IPS-20b (cell line): ENCODE data around the gene FAM240B.

Experiments
- H3K27ac ChIP-seq: one replicate; pipeline ENCODE4 v1.5.1; 2013; ENCODE audit warnings: low read length
- H3K27me3 ChIP-seq: 2 replicates; pipeline ENCODE4 v1.6.1; 2013; ENCODE audit warnings: mild to moderate bottlenecking, low read length, inconsistent platforms; ENCODE audit not compliant: insufficient read depth
- H3K36me3 ChIP-seq: 2 replicates; pipeline ENCODE4 v1.6.1; 2013; ENCODE audit warnings: low read depth, mild to moderate bottlenecking, inconsistent platforms, low read length, moderate library complexity; ENCODE audit not compliant: insufficient read depth
- H3K4me1 ChIP-seq: 2 replicates; pipeline ENCODE4 v1.6.1; 2013; ENCODE audit warnings: mild to moderate bottlenecking, control low read depth, inconsistent platforms, low read length, moderate library complexity; ENCODE audit not compliant: insufficient read depth
- H3K4me3 ChIP-seq: 2 replicates; pipeline ENCODE4 v1.5.1; 2013; ENCODE audit warnings: mild to moderate bottlenecking, low read length, inconsistent platforms
- H3K9ac ChIP-seq: 2 replicates; pipeline ENCODE4 v1.6.1; 2013; ENCODE audit warnings: low read depth, mild to moderate bottlenecking, inconsistent platforms, low read length, moderate library complexity
- H3K9me3 ChIP-seq: 2 replicates; pipeline ENCODE4 v1.6.1; 2013; ENCODE audit warnings: mild to moderate bottlenecking, low read depth, low read length, inconsistent platforms; ENCODE audit not compliant: insufficient read depth

The FAM240B gene

GRCh38 chr9:38668791-38669466 is 51.0 kb downstream of the FAM240B start:
- Histone ChIP-seq H3K4me1 (peaks cover 12% of the 10 kb centered on the region; the same call in 1 of the 2 replicates), H3K9ac (no peak overlapping the region), H3K36me3 (no peaks in the 10 kb centered on the region), H3K27ac (no peak overlapping the region), H3K27me3 (no peaks in the 10 kb centered on the region), H3K4me3 (no peak overlapping the region), H3K9me3 (no peaks in the 10 kb centered on the region)

DNA sequence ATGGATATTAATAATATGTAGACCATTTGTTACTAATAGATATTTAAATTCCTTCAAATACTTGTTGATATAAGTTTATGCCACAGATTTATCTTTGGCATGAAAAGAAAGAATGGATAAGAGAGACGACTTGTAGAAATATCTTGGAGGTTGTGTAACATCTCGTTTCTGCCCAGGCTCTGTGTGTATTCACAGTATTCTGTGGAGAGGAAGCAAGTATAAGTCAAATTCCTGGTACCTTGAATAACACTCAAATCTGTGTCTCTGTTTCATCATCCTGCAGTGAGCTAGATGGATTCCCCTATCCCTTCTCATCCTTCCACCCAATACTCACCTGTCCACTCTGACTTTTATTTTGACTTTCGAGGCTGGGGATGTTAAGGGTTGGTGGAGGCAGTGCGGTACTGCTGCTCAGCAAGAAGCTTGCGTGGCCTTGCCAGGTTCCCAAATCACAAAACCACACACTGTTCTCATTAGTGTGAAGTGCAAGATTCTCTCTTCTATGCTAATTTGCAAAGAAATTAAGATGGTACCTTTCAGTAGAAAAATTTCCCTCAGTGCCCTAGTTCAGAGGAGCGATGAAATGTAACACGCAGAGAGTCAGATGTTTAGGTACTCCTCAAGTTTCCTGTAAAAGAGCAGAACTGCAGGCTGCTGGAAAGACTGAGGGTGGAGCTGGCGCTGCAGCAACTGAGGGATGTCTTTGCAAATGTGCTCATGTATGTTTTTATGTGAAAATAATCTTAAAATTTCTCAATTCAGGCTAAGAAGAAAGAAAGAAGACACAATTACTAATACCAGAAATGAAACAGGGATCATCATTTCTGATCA is 57.0 kb downstream of the FAM240B start:
- Histone ChIP-seq H3K9me3 (no peaks in the 10 kb centered on the region), H3K27ac (no peak overlapping the region), H3K9ac (no peak overlapping the region), H3K4me1 (no peaks in the 10 kb centered on the region), H3K4me3 (no peak overlapping the region), H3K36me3 (no peaks in the 10 kb centered on the region), H3K27me3 (no peaks in the 10 kb centered on the region)

GRCh38 chr9:38659538-38659937 is 60.4 kb downstream of the FAM240B start:
- H3K9ac ChIP-seq = no peak overlapping the region
- no peaks in the 10 kb centered on the region for H3K36me3 ChIP-seq
- H3K9me3 ChIP-seq = no peaks in the 10 kb centered on the region
- H3K4me1 ChIP-seq = no peaks in the 10 kb centered on the region
- H3K27me3 ChIP-seq = no peaks in the 10 kb centered on the region
- no peak overlapping the region for H3K27ac ChIP-seq
- no peak overlapping the region for H3K4me3 ChIP-seq

DNA sequence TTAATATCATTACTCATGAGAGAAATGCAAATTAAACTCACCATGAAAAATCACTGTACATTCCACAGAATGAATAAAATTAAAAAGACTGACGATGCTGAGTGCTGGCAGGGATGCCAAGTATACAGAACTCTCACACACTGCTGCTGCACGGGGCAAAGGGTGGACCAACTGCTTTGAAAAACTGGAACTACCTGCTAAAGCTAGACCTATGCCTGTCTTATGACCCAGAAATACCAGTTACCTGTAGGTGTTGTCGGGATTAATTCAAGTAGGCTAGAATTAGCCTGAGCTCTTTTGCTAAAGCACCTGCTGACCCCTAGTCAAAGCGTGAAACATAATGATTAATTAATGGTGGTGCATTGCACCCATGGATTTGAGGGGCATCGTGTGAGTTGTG is 63.0 kb downstream of the FAM240B start:
- no peak overlapping the region for H3K9ac ChIP-seq
- no peaks in the 10 kb centered on the region for H3K36me3 ChIP-seq
- no peak overlapping the region for H3K27ac ChIP-seq
- H3K9me3 ChIP-seq = no peaks in the 10 kb centered on the region
- no peaks in the 10 kb centered on the region for H3K4me1 ChIP-seq
- no peak overlapping the region for H3K4me3 ChIP-seq
- H3K27me3 ChIP-seq = no peaks in the 10 kb centered on the region

- Histone ChIP-seq H3K4me1 (no peaks in the 10 kb centered on the region), H3K9ac (no peak overlapping the region), H3K4me3 (no peak overlapping the region), H3K9me3 (no peaks in the 10 kb centered on the region), H3K27me3 (no peaks in the 10 kb centered on the region), H3K36me3 (no peaks in the 10 kb centered on the region), H3K27ac (no peak overlapping the region)
These were observed 67.4 kb downstream of the FAM240B start for GRCh38 chr9:38652486-38652885.

GRCh38 chr9:38652044-38652443 is 67.9 kb downstream of the FAM240B start:
- Histone ChIP-seq H3K27me3 (no peaks in the 10 kb centered on the region), H3K4me3 (no peak overlapping the region), H3K4me1 (no peaks in the 10 kb centered on the region), H3K9me3 (no peaks in the 10 kb centered on the region), H3K27ac (no peak overlapping the region), H3K9ac (no peak overlapping the region; the same call in 1 of the 2 replicates), H3K36me3 (no peaks in the 10 kb centered on the region)

DNA sequence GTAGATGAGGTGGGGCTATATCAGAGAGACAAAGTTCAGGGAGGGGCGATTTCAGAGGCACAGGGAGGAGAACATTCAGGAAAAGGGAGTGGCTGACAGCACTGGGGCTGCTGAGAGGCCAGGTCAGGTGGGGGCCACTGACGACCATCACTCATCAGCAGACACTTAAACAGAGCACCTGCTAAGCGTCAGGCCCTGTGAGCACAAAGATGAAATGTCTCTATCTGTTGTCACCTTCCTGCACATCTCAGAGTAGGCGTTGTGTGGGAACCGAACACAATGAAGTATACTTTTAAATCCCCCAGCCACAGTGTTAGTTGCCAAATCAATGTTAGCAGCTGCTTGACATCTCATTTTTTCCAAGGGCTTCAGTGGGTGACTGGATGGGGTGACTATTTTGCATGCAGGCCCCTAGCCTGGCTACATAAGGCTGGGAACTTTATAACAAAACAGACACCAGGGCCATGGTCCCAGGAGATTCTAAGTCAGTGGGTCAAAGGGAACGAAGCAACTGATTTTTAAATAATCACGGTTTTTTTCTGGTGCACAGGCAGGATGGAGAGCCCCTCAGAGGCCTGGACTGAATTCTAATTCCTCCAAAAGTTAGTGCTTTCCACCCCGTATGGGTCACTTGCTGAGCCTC is 68.4 kb downstream of the FAM240B start:
- no peaks in the 10 kb centered on the region for H3K36me3 ChIP-seq
- H3K4me3 ChIP-seq = no peak overlapping the region
- H3K4me1 ChIP-seq = no peaks in the 10 kb centered on the region
- no peaks in the 10 kb centered on the region for H3K27me3 ChIP-seq
- no peak overlapping the region; the same call in 1 of the 2 replicates for H3K9ac ChIP-seq
- no peak overlapping the region for H3K27ac ChIP-seq
- H3K9me3 ChIP-seq = no peaks in the 10 kb centered on the region

DNA sequence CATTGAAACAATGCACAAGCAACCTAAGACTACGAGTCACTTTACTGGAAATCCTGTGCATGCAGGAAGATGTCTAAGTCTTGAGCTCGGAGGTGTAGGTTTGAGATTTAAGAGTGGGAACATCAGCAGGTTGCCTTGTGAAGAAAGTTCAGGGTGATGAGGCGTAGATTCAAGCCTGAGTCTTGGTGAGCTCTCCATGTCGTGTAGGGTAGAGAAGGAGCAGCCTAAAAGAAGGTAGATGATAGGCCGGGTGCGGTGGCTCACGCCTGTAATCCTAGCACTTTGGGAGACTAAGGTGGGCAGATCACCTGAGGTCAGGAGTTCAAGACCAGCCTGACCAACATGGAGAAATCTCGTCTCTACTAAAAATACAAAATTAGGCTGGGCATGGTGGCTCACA is 69.4 kb downstream of the FAM240B start:
- H3K36me3 ChIP-seq = no peaks in the 10 kb centered on the region
- no peaks in the 10 kb centered on the region for H3K4me1 ChIP-seq
- H3K9me3 ChIP-seq = no peaks in the 10 kb centered on the region
- H3K9ac ChIP-seq = no peak overlapping the region
- no peaks in the 10 kb centered on the region for H3K27me3 ChIP-seq
- no peak overlapping the region for H3K4me3 ChIP-seq
- H3K27ac ChIP-seq = no peak overlapping the region

GRCh38 chr9:38649731-38650363 is 70.1 kb downstream of the FAM240B start:
- H3K9me3 ChIP-seq = no peaks in the 10 kb centered on the region
- no peak overlapping the region for H3K27ac ChIP-seq

DNA sequence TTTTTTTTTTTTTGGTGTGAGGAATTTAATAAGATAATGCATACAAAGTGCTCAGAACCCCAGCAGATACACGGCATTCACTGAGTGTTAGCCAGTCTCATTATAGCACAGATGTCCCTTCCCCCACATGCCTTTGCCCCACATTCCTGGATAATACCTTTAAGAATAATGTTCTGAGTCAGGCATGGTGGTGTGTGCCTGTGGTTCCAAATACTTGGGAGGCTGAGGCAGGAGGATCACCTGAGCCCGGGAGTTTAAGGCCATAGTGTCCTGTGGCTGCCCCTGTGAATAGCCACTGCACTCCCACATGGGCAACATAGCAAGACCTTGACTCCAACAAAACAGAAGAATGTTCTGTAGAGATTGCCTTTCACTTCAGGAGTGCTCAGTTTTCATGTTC is 75.3 kb downstream of the FAM240B start:
- H3K27me3 ChIP-seq = no peaks in the 10 kb centered on the region
- no peaks in the 10 kb centered on the region for H3K36me3 ChIP-seq
- no peaks in the 10 kb centered on the region for H3K9me3 ChIP-seq
- no peaks in the 10 kb centered on the region; the same call in 1 of the 2 replicates for H3K4me1 ChIP-seq
- H3K4me3 ChIP-seq = no peak overlapping the region
- H3K27ac ChIP-seq = no peak overlapping the region
- H3K9ac ChIP-seq = no peak overlapping the region

More at GRCh38 chr9:38649731-38650363, 70.1 kb downstream of the FAM240B start:
- no peaks in the 10 kb centered on the region for H3K4me1 ChIP-seq
- no peak overlapping the region for H3K9ac ChIP-seq
- no peaks in the 10 kb centered on the region for H3K36me3 ChIP-seq
- no peaks in the 10 kb centered on the region for H3K27me3 ChIP-seq
- H3K4me3 ChIP-seq = no peak overlapping the region
